Fibroblast of mammary gland (primary cell): ENCODE results near the gene TANC1.

Experiments used
- DNase-seq: peaks from one replicate; pipeline ENCODE4 v3.0.0-alpha.2; 2010; ENCODE audit warnings: low read depth
- H3K4me3 ChIP-seq: 2 replicates; pipeline ENCODE4 v1.5.1; 2011; ENCODE audit warnings: low read depth, mild to moderate bottlenecking, low read length, moderate library complexity; ENCODE audit not compliant: control insufficient read depth
- CTCF ChIP-seq: conservative IDR thresholded peaks from 2 replicates; pipeline ENCODE4 v1.5.1; 2011; ENCODE audit warnings: low read depth, low read length, inconsistent platforms; ENCODE audit not compliant: control insufficient read depth, insufficient read depth

Gene TANC1

GRCh38 chr2:159204381-159205144 is 236.1 kb downstream of the TANC1 start:
- no peak for DNase-seq
- TF ChIP-seq CTCF = no peak
- H3K4me3 ChIP-seq = no peak overlapping the region

- TF ChIP-seq CTCF = no peak
- H3K4me3 ChIP-seq = no peak overlapping the region
- DNase-seq = no peak
Measured at GRCh38 chr2:159206736-159207380, 238.4 kb downstream of the TANC1 start.

GRCh38 chr2:159208438-159208837 is 240.0 kb downstream of the TANC1 start:
- no peak for TF ChIP-seq CTCF
- no peak overlapping the region for H3K4me3 ChIP-seq
- DNase-seq = no peak

GRCh38 chr2:159209341-159210306 is 241.2 kb downstream of the TANC1 start:
- DNase-seq = no peak
- no peak overlapping the region for H3K4me3 ChIP-seq
- TF ChIP-seq CTCF = no peak

GRCh38 chr2:159211447-159212396 is 243.3 kb downstream of the TANC1 start:
- DNase-seq = no peak
- TF ChIP-seq CTCF = no peak
- no peak overlapping the region for H3K4me3 ChIP-seq
